Subcutaneous adipose tissue (tissue), 4 donors: Measurements from ENCODE around the gene GPC5. TPM values are rescaled to one million over a fixed set of nuclear protein-coding genes. Genes with fewer than 3 reads are reported as not detected.

Experiments
- total RNA-seq, 4 donors: library from RNA; depleted of rRNA; stranded (reverse); fragments of >200 nt; gene quantifications; one replicate each; pipeline ENCODE4 v1.1.0, GENCODE V29; 2016
- TF ChIP-seq, protein P1 (sequence below): fragments of 450-650 bp; IDR thresholded peaks from one replicate; pipeline ENCODE4 v1.5.1; 2016; ENCODE audit warnings: low read depth, mild to moderate bottlenecking, control low read depth, antibody characterized with exemption, moderate library complexity

GPC5 gene
- total RNA-seq, 4 donors from 2014 or later, result 0.16 to 0.44 TPM; not detected in 2

DNA sequence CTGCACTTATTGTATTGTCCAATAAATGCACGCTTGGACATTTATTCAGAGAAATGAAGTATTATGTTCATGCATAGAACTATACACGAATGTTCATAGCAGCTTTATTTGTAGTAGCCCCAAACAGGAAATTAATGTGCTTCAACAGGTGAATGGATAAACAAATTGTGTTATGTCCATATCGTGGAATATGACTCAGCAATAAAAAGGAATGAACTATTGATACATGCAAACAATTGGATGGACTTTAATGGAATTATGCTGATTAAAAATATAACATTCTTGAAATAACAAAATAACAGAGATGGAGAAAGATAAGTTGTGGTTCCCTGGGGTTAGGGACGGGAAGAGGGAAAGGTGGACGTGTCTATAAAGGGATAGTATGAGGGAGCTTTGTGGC lies 65.9 kb downstream of the GPC5 start:
- TF ChIP-seq, protein P1, sequence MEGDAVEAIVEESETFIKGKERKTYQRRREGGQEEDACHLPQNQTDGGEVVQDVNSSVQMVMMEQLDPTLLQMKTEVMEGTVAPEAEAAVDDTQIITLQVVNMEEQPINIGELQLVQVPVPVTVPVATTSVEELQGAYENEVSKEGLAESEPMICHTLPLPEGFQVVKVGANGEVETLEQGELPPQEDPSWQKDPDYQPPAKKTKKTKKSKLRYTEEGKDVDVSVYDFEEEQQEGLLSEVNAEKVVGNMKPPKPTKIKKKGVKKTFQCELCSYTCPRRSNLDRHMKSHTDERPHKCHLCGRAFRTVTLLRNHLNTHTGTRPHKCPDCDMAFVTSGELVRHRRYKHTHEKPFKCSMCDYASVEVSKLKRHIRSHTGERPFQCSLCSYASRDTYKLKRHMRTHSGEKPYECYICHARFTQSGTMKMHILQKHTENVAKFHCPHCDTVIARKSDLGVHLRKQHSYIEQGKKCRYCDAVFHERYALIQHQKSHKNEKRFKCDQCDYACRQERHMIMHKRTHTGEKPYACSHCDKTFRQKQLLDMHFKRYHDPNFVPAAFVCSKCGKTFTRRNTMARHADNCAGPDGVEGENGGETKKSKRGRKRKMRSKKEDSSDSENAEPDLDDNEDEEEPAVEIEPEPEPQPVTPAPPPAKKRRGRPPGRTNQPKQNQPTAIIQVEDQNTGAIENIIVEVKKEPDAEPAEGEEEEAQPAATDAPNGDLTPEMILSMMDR, result no peak

GRCh38 chr13:91467236-91467635 lies 68.8 kb downstream of the GPC5 start:
- TF ChIP-seq, protein P1, result no peak

GRCh38 chr13:91468301-91468700 lies 69.9 kb downstream of the GPC5 start:
- TF ChIP-seq, protein P1, result no peak

DNA sequence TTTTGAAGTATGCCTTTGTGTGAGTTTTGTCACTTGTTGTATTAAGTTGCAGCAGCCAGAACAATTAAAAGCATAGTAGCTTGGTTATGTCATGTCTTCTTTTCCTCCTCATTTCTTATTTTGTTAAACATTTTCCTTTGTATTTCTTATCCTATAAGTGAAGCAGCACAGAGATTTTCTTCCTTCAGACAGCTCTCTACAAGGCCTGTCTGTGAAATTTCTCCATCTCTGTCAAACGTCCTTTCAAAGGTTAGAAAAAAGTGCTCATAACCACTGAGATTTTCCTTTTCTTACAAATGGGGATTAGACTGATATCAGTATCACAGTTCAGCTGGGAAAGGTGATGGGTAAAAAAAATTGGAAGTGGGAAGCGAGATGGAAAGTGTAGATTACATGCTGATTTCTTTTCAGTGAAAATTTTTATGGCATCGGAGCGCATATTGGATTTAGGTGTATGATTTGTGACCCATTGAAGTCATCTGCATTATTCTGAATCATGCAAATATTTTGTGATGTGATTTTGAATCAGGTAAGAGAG lies 71.7 kb downstream of the GPC5 start:
- TF ChIP-seq, protein P1, result no peak

DNA sequence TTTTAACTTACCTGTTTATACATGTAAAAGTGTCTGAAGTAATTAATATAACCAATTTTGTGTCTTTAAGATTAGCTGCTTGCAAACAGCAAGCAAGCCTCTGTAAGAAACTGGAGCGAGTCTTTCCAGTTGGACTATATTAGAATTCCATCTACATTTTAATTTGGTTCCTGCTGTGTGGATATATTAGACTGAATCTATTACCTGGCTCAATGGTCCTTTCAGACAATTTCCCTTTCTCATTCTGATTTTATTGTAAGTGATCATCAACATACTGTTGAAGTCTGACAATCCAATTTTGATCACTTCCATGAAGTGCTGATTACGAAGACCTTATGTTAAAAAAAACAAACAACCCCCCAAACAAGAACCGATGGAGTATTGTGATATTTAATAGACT lies 72.3 kb downstream of the GPC5 start:
- TF ChIP-seq, protein P1, result no peak

- TF ChIP-seq, protein P1, result no peak
These were observed 84.0 kb downstream of the GPC5 start for GRCh38 chr13:91482427-91482826.

GRCh38 chr13:91491980-91492379 lies 93.6 kb downstream of the GPC5 start:
- TF ChIP-seq, protein P1, result no peak
